CD14-positive monocyte (primary cell): Measurements from ENCODE around the gene CISD2. TPM values are rescaled to one million over a fixed set of nuclear protein-coding genes. Genes with fewer than 3 reads are reported as not detected.
A peak's percentile ranks its signal among the peaks of the same experiment; 100 is the strongest.
"Not testable (repeated sequence)": the region's sequence is repeated elsewhere in the genome, so short reads cannot be mapped to it uniquely, and the experiment has no call there.

ENCODE experiments used
- DNase-seq, 3 donors: peaks; one replicate each; pipeline ENCODE4 v3.0.0-alpha.2; 2011 to 2022
- H2AFZ ChIP-seq: 2 replicates; pipeline ENCODE4 v1.6.0; 2012; ENCODE audit warnings: mild to moderate bottlenecking, low read depth, low read length, inconsistent platforms; ENCODE audit not compliant: insufficient read depth, poor library complexity, severe bottlenecking
- H3K27ac ChIP-seq, 2 donors: 1 replicate in 1 of 2; 2 replicates in 1 of 2; pipeline ENCODE4 v1.5.1; 2012 to 2013; ENCODE audit warnings: low read length in 2 of 2, control low read depth in 1 of 2, inconsistent platforms in 1 of 2, low read depth in 1 of 2, mild to moderate bottlenecking in 1 of 2
- H3K27me3 ChIP-seq, 2 donors: one replicate each; pipeline versions ENCODE4 v1.6.0 to v1.6.1; 2011 to 2013; ENCODE audit warnings: low read length in 2 of 2; ENCODE audit not compliant: control insufficient read depth in 2 of 2, insufficient read depth in 2 of 2
- H3K36me3 ChIP-seq, 2 donors: replicated peaks in 1 of 2; 1 replicate in 1 of 2; 2 replicates in 1 of 2; pipeline versions ENCODE4 v1.5.1 to v1.6.1; 2012 to 2013; ENCODE audit warnings: low read length in 2 of 2, control low read depth in 1 of 2, inconsistent platforms in 1 of 2, mild to moderate bottlenecking in 1 of 2; ENCODE audit not compliant: insufficient read depth in 2 of 2, control insufficient read depth in 1 of 2
- H3K4me1 ChIP-seq, 2 donors: 1 replicate in 1 of 2; 2 replicates in 1 of 2; pipeline versions ENCODE4 v1.5.1 to v1.6.1; 2012 to 2013; ENCODE audit warnings: low read length in 2 of 2, control low read depth in 1 of 2, inconsistent platforms in 1 of 2, mild to moderate bottlenecking in 1 of 2, moderate library complexity in 1 of 2; ENCODE audit not compliant: insufficient read depth in 2 of 2, control insufficient read depth in 1 of 2
- H3K4me2 ChIP-seq: replicated peaks from 2 replicates; pipeline ENCODE3; 2012; ENCODE audit warnings: low read length, moderate library complexity, mild to moderate bottlenecking; ENCODE audit not compliant: poor library complexity, severe bottlenecking; ENCODE audit errors: extremely low read depth
- H3K4me3 ChIP-seq, 3 experiments: fragments of 200-600 bp in 1 of 3; sonication (generic) in 1 of 3; replicated peaks in 1 of 3; 1 replicate in 2 of 3; 2 replicates in 1 of 3; pipeline ENCODE4 v1.5.1; 2011 to 2013; ENCODE audit warnings: low read length in 3 of 3, mild to moderate bottlenecking in 3 of 3, control low read depth in 2 of 3, low read depth in 2 of 3, inconsistent platforms in 1 of 3, moderate library complexity in 1 of 3
- H3K79me2 ChIP-seq: 2 replicates; pipeline ENCODE4 v1.6.0; 2012; ENCODE audit warnings: mild to moderate bottlenecking, control low read depth, inconsistent platforms, low read length, moderate library complexity; ENCODE audit not compliant: insufficient read depth
- H3K9ac ChIP-seq: 2 replicates; pipeline ENCODE4 v1.6.0; 2017; ENCODE audit warnings: low read length, mild to moderate bottlenecking; ENCODE audit not compliant: insufficient read depth, poor library complexity, severe bottlenecking
- H3K9me3 ChIP-seq, 2 donors: replicated peaks in 1 of 2; 1 replicate in 1 of 2; 2 replicates in 1 of 2; pipeline versions ENCODE4 v1.5.1 to v1.6.1; 2012 to 2013; ENCODE audit warnings: low read length in 2 of 2, control low read depth in 1 of 2; ENCODE audit not compliant: control insufficient read depth in 1 of 2, insufficient read depth in 1 of 2
- H4K20me1 ChIP-seq: 2 replicates; pipeline ENCODE4 v1.6.0; 2012; ENCODE audit warnings: mild to moderate bottlenecking, low read length, control low read depth, moderate library complexity; ENCODE audit not compliant: insufficient read depth
- H3K27ac Mint-ChIP-seq, 7 donors: one replicate each; pipeline ENCODE4 v1.8.0; 2020; ENCODE audit warnings: mild to moderate bottlenecking in 7 of 7, mixed read lengths in 7 of 7, moderate library complexity in 6 of 7, inconsistent platforms in 2 of 7
- H3K27me3 Mint-ChIP-seq, 3 donors: one replicate each; pipeline ENCODE4 v1.8.0; 2021 to 2022; ENCODE audit warnings: low read depth in 3 of 3, mild to moderate bottlenecking in 3 of 3, mixed read lengths in 3 of 3, moderate library complexity in 3 of 3, inconsistent platforms in 1 of 3
- H3K36me3 Mint-ChIP-seq, 2 donors: one replicate each; pipeline ENCODE4 v1.8.0; 2020; ENCODE audit warnings: mixed read lengths in 2 of 2, inconsistent platforms in 1 of 2, mild to moderate bottlenecking in 1 of 2
- H3K4me1 Mint-ChIP-seq: one replicate; pipeline ENCODE4 v1.8.0; 2020; ENCODE audit warnings: mild to moderate bottlenecking, mixed read lengths
- H3K4me3 Mint-ChIP-seq, 2 donors: one replicate each; pipeline ENCODE4 v1.8.0; 2020; ENCODE audit warnings: mild to moderate bottlenecking in 2 of 2, mixed read lengths in 2 of 2, moderate library complexity in 1 of 2
- H3K9me3 Mint-ChIP-seq, 7 donors: one replicate each; pipeline ENCODE4 v1.8.0; 2020 to 2022; ENCODE audit warnings: mixed read lengths in 7 of 7, mild to moderate bottlenecking in 6 of 7, moderate library complexity in 6 of 7, inconsistent platforms in 2 of 7
- WGBS: methylation state at CpG from one replicate; pipeline ENCODE4 v1.1.5; 2013; ENCODE audit warnings: missing lambda C conversion rate; ENCODE audit not compliant: insufficient coverage; 5-methylcytosine and 5-hydroxymethylcytosine counted together
- intact Hi-C, 2 donors: fragments of 100-400 bp; cut with micrococcal nuclease; formaldehyde crosslinking; loops; one replicate each; pipeline versions ENCODE4 v1.15.0 to v1.15.1; 2023
- polyA plus RNA-seq, 3 donors: library from polyadenylated mRNA; depleted of rRNA in 1 of 3; unstranded in 2 of 3; stranded (reverse) in 1 of 3; fragments of 300-500 nt in 2 of 3; fragments of >200 nt in 1 of 3; fragmentation: Illumina TruSeq in 2 of 3; gene quantifications; 1 replicate in 2 of 3; 2 replicates in 1 of 3; pipeline ENCODE4 v1.2.3, GENCODE V29; 2012 to 2021
- TF ChIP-seq, protein P1 (sequence below): fragments of 200-600 bp; IDR thresholded peaks from one replicate; pipeline ENCODE4 v1.8.0; 2022; ENCODE audit warnings: antibody characterized with exemption, mild to moderate bottlenecking

CISD2 gene
- polyA plus RNA-seq, 3 donors: 4.5 to 30.2 (median 29.1) TPM

DNA sequence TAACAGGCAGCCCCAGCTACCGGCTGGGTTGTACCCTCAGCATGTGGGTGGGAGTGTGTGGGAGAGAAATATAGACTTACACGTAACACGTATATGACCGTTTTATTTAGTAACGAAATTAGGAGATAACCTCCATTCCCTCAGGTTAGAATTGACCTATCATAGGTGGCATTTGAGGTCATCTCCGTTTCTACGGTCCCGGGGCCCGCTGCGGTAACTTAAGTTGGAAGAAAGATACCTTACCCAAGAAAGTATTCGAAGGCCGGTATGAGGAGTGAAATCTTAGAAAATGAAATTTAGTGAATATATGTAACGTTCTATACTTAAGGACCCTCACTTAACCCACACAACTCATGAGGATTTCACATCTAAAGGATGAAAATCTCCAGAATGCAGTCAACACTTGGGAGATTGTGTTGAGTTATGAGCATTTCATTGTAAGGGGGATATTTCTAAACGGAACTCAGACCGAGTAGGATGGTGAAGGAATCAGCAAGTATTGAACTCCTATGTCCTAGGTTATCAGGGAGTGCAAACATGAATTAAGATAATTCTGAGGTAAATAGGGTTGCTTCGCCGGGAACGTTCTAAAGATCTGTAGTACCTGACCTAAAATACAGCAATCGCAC lies 891 bp downstream of the CISD2 start:
- peaks cover 11 to 16% of the 10 kb centered on the region in 2 donors for H3K36me3 Mint-ChIP-seq
- peaks cover 84% of the 10 kb centered on the region for H3K79me2 ChIP-seq
- H3K27me3 ChIP-seq: no peaks in the 10 kb centered on the region
- H3K9ac ChIP-seq: peak overlapping the region; percentile 82
- H3K4me3 Mint-ChIP-seq: peak overlapping the region; percentile 93 to 97
- TF ChIP-seq, protein P1, sequence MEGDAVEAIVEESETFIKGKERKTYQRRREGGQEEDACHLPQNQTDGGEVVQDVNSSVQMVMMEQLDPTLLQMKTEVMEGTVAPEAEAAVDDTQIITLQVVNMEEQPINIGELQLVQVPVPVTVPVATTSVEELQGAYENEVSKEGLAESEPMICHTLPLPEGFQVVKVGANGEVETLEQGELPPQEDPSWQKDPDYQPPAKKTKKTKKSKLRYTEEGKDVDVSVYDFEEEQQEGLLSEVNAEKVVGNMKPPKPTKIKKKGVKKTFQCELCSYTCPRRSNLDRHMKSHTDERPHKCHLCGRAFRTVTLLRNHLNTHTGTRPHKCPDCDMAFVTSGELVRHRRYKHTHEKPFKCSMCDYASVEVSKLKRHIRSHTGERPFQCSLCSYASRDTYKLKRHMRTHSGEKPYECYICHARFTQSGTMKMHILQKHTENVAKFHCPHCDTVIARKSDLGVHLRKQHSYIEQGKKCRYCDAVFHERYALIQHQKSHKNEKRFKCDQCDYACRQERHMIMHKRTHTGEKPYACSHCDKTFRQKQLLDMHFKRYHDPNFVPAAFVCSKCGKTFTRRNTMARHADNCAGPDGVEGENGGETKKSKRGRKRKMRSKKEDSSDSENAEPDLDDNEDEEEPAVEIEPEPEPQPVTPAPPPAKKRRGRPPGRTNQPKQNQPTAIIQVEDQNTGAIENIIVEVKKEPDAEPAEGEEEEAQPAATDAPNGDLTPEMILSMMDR: no peak
- H3K4me1 Mint-ChIP-seq: peaks cover 44% of the 10 kb centered on the region
- H4K20me1 ChIP-seq: no peaks in the 10 kb centered on the region
- H3K36me3 ChIP-seq: peaks cover 0 to 8% of the 10 kb centered on the region in 2 donors
- peaks cover 25 to 44% of the 10 kb centered on the region in 2 donors for H3K4me1 ChIP-seq
- H3K27me3 Mint-ChIP-seq: no peaks in the 10 kb centered on the region
- H3K4me3 ChIP-seq: peak overlapping the region; percentile 83 to 97 (median 90)
- peaks cover 0 to 2% (median 0%) of the 10 kb centered on the region in 7 donors for H3K9me3 Mint-ChIP-seq
- WGBS: 0% methylated on average over 2 of the region's 19 CpGs
- H3K27ac ChIP-seq: peak overlapping the region; percentile 96
- H3K4me2 ChIP-seq: peak overlapping the region; percentile 82
- H2AFZ ChIP-seq: peak overlapping the region; percentile 79
- H3K9me3 ChIP-seq: no peaks in the 10 kb centered on the region
- intact Hi-C loops: loop anchor here (2.0 to 5.0 kb wide), 2 partner anchors 41 to 42 kb away; partner anchors contain the start of gene UBE2D3 (in 1 of the 2)
- peak overlapping the region; percentile 96 to 99 (median 98) for H3K27ac Mint-ChIP-seq
- DNase-seq: no peak

GRCh38 chr4:102871772-102872171 lies 3.0 kb downstream of the CISD2 start:
- Mint-ChIP-seq H3K9me3 (peaks cover 2 to 7% (median 5%) of the 10 kb centered on the region in 7 donors), H3K36me3 (peaks cover 23 to 31% of the 10 kb centered on the region in 2 donors), H3K27ac (peak overlapping the region; percentile 45 to 81 (median 60)), H3K27me3 (no peaks in the 10 kb centered on the region), H3K4me3 (peak overlapping the region in 1 of 2 donors; percentile 34), H3K4me1 (peaks cover 43% of the 10 kb centered on the region)
- intact Hi-C loops: no loop called here
- Histone ChIP-seq H3K27me3 (no peaks in the 10 kb centered on the region), H3K27ac (peak overlapping the region; percentile 15 to 66), H2AFZ (no peak overlapping the region), H3K9me3 (peaks cover 2 to 4% of the 10 kb centered on the region in 2 donors), H3K9ac (no peak overlapping the region), H3K79me2 (peaks cover 84% of the 10 kb centered on the region), H3K4me1 (peaks cover 25 to 41% of the 10 kb centered on the region in 2 donors), H4K20me1 (no peaks in the 10 kb centered on the region), H3K4me2 (peak overlapping the region; percentile 53), H3K4me3 (peak overlapping the region in 1 of 3 experiments; percentile 34), H3K36me3 (peaks cover 0 to 27% of the 10 kb centered on the region in 2 donors)
- DNase-seq: peak in 2 of 3 donors; percentile 12 to 41
- TF ChIP-seq, protein P1: no peak
- WGBS: 100% methylated on average over 1 of the region's 2 CpGs

DNA sequence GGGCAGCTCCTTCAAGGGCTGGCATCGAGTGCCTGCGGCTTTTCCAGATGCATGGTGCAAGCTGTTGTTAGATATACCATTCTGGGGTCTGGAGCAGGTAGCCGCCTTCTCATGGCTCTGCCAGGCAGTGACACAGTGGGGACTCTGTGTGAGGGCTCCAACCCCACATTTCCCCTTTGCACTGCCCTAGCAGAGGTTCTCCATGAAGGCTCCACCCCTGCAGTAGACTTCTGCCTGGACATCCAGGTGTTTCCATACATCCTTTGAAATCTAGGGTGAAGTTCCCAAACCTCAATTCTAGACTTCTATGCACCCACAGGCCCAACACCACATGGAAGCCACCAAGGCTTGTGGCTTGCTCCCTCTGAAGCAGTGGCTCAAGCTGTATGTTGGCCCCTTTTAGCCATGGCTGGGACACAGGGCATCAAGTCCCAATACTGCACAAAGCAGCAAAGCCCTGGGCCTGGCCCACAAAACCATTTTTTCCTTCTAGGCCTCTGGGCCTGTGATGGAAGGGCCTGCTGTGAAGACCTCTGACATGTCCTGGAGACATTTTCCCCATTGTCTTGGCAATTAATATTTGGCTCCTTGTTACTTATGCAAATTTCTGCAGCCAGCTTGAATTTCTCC lies 8.8 kb downstream of the CISD2 start:
- intact Hi-C loops: not testable (repeated sequence)

More for the DNA sequence above, 8.8 kb downstream of the CISD2 start:
- peak overlapping the region; percentile 30 to 72 for H3K27ac ChIP-seq
- WGBS: no CpG with 5 or more reads among the region's 3 CpGs
- peaks cover 26% of the 10 kb centered on the region for H3K4me1 Mint-ChIP-seq
- H3K4me3 Mint-ChIP-seq, DNase-seq, H3K9ac ChIP-seq, H2AFZ ChIP-seq, H3K4me3 ChIP-seq, H4K20me1 ChIP-seq, H3K27me3 Mint-ChIP-seq, H3K4me2 ChIP-seq, H3K27me3 ChIP-seq: not testable (repeated sequence)
- peak overlapping the region in 5 of 7 donors; percentile 76 to 88 (median 82) for H3K27ac Mint-ChIP-seq
- peaks cover 47% of the 10 kb centered on the region for H3K79me2 ChIP-seq
- H3K9me3 Mint-ChIP-seq: peaks cover 2 to 18% (median 6%) of the 10 kb centered on the region in 7 donors
- peaks cover 26 to 39% of the 10 kb centered on the region in 2 donors for H3K36me3 Mint-ChIP-seq
- peaks cover 0 to 35% of the 10 kb centered on the region in 2 donors for H3K36me3 ChIP-seq
- H3K9me3 ChIP-seq: peaks cover 10 to 13% of the 10 kb centered on the region in 2 donors
- H3K4me1 ChIP-seq: peaks cover 17 to 18% of the 10 kb centered on the region in 2 donors
